Astrocyte of the cerebellum (primary cell): ENCODE measurements around the gene KCNH1.

Source experiments
- DNase-seq: peaks from one replicate; pipeline ENCODE4 v3.0.0-alpha.2; 2011; ENCODE audit warnings: low read depth
- H3K4me3 ChIP-seq: 2 replicates; pipeline ENCODE4 v1.5.1; 2011; ENCODE audit warnings: mild to moderate bottlenecking, low read depth, low read length, moderate library complexity
- CTCF ChIP-seq: IDR thresholded peaks from 2 replicates; pipeline ENCODE4 v1.5.1; 2012; ENCODE audit warnings: low read length, low read depth, moderate library complexity, mild to moderate bottlenecking; ENCODE audit errors: missing control alignments
- in situ Hi-C: cut with HindIII; loops from 2 replicates; pipeline ENCODE4 v1.10.0; 2017; ENCODE audit warnings: low sequenced_read_pairs

The KCNH1 gene

GRCh38 chr1:211155040-211155439 is 21.1 kb upstream of the KCNH1 start:
- no peak for TF ChIP-seq CTCF
- H3K4me3 ChIP-seq = no peak overlapping the region
- no peak for DNase-seq
- in situ Hi-C loops = no loop called here

- in situ Hi-C loops = no loop called here
- no peak for DNase-seq
- TF ChIP-seq CTCF = no peak
These were observed 20.0 kb upstream of the KCNH1 start for GRCh38 chr1:211153932-211154331.

GRCh38 chr1:211148366-211148765 is 14.4 kb upstream of the KCNH1 start:
- in situ Hi-C loops = no loop called here
- TF ChIP-seq CTCF = no peak
- H3K4me3 ChIP-seq = no peak overlapping the region
- no peak for DNase-seq

More at GRCh38 chr1:211153932-211154331, 20.0 kb upstream of the KCNH1 start:
- no peak overlapping the region for H3K4me3 ChIP-seq

GRCh38 chr1:211145944-211146343 is 12.0 kb upstream of the KCNH1 start:
- in situ Hi-C loops = no loop called here
- no peak for TF ChIP-seq CTCF
- DNase-seq = no peak
- no peak overlapping the region for H3K4me3 ChIP-seq

- DNase-seq = peak; percentile 53
- in situ Hi-C loops = no loop called here
- H3K4me3 ChIP-seq = no peak overlapping the region
- peak; percentile 84 for TF ChIP-seq CTCF
These were observed 1.5 kb upstream of the KCNH1 start for GRCh38 chr1:211135342-211135950.

GRCh38 chr1:211133393-211133835 is 534 bp downstream of the KCNH1 start:
- in situ Hi-C loops = no loop called here
- TF ChIP-seq CTCF = no peak
- DNase-seq = no peak
- peak overlapping the region; percentile 49 for H3K4me3 ChIP-seq
